GM12878 (cell line): ENCODE data around the gene TCEANC2.

Experiments
- EP300 ChIP-seq, 2 experiments: fragments of 150-350 bp in 1 of 2; IDR thresholded peaks; 2 replicates each; pipeline ENCODE4 v1.6.1; 2011 to 2012; ENCODE audit warnings: low read depth in 2 of 2, low read length in 2 of 2, borderline replicate concordance in 1 of 2, improper control_type of control experiment in 1 of 2, inconsistent platforms in 1 of 2; ENCODE audit not compliant: control insufficient read depth in 1 of 2
- IRF4 ChIP-seq: IDR thresholded peaks from 2 replicates; pipeline ENCODE4 v1.6.1; 2011; ENCODE audit warnings: low read depth, low read length
- JUNB ChIP-seq: IDR thresholded peaks from 2 replicates; pipeline ENCODE4 v1.6.1; 2016; ENCODE audit warnings: antibody characterized with exemption, mild to moderate bottlenecking
- JUND ChIP-seq: IDR thresholded peaks from 2 replicates; pipeline ENCODE4 v1.6.1; 2012; ENCODE audit warnings: low read depth, mild to moderate bottlenecking, low read length, improper control_type of control experiment, moderate library complexity
- KAT2A ChIP-seq: conservative IDR thresholded peaks from 2 replicates; pipeline ENCODE4 v1.6.1; 2011; ENCODE audit warnings: low read depth, low read length; ENCODE audit not compliant: control insufficient read depth
- MYC ChIP-seq: IDR thresholded peaks from 2 replicates; pipeline ENCODE4 v1.6.1; 2011; ENCODE audit warnings: mild to moderate bottlenecking, low read length, moderate library complexity, inconsistent platforms; ENCODE audit not compliant: insufficient read depth, insufficient replicate concordance, insufficient read length, severe bottlenecking
- PML ChIP-seq: IDR thresholded peaks from 2 replicates; pipeline ENCODE4 v1.6.1; 2012; ENCODE audit warnings: low read length, inconsistent platforms
- POLR2AphosphoS5 ChIP-seq: IDR thresholded peaks from 2 replicates; pipeline ENCODE4 v1.6.1; 2011; ENCODE audit warnings: mild to moderate bottlenecking, low read length, inconsistent platforms
- RELA ChIP-seq: fragments of 450-650 bp; IDR thresholded peaks from 2 replicates; pipeline ENCODE4 v1.8.0; 2014; ENCODE audit warnings: borderline replicate concordance; ENCODE audit not compliant: partially characterized antibody
- TF ChIP-seq, protein P1 (sequence below): IDR thresholded peaks from 2 replicates; pipeline ENCODE4 v1.6.1; 2011; ENCODE audit warnings: low read depth, low read length, improper control_type of control experiment, borderline replicate concordance
- TF ChIP-seq, protein P2 (sequence below): IDR thresholded peaks from 2 replicates; pipeline ENCODE4 v1.6.1; 2012; ENCODE audit warnings: low read depth, low read length, improper control_type of control experiment
- TF ChIP-seq, protein P3 (sequence below), 3 experiments: IDR thresholded peaks in 2 of 3; conservative IDR thresholded peaks in 1 of 3; 2 replicates each; pipeline ENCODE4 v1.5.1; 2011; ENCODE audit warnings: low read depth in 3 of 3, low read length in 3 of 3, mild to moderate bottlenecking in 3 of 3, control low read depth in 2 of 3, moderate library complexity in 2 of 3, inconsistent platforms in 1 of 3, mixed read lengths in 1 of 3; ENCODE audit not compliant: control insufficient read depth in 2 of 3, insufficient read depth in 1 of 3; ENCODE audit errors: extremely low read depth in 1 of 3
- TF ChIP-seq, protein P4 (sequence below): IDR thresholded peaks from 2 replicates; pipeline ENCODE4 v1.6.1; 2012; ENCODE audit warnings: mild to moderate bottlenecking, low read depth, low read length
- TF ChIP-seq, protein P5 (sequence below): fragments of 450-650 bp; IDR thresholded peaks from 2 replicates; pipeline ENCODE4 v1.6.1; 2017; ENCODE audit warnings: mild to moderate bottlenecking, moderate library complexity

DNA sequence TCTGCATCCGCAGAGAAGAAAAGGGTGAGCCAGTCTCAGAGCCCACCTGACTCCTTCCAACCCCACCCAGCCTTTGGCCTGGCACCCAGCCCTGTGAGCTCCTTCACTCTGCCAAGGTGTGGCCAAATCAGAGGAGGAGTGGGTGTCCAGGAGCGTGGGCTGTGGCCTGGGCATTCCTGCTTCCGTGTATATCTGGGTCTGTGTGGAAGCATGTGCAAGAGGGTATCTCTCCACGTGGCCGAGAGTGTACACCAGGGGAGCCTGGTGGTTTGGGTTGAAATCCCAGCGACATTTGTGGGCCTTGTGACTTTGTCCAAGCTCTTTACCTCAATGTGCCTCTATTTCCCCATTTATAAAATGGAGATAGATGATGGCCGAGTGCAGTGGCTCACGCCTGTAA is 69.6 kb downstream of the TCEANC2 start:
- no peak for TF ChIP-seq IRF4
- TF ChIP-seq KAT2A = no peak
- TF ChIP-seq, protein P1, sequence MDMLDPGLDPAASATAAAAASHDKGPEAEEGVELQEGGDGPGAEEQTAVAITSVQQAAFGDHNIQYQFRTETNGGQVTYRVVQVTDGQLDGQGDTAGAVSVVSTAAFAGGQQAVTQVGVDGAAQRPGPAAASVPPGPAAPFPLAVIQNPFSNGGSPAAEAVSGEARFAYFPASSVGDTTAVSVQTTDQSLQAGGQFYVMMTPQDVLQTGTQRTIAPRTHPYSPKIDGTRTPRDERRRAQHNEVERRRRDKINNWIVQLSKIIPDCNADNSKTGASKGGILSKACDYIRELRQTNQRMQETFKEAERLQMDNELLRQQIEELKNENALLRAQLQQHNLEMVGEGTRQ = no peak
- TF ChIP-seq, protein P2, sequence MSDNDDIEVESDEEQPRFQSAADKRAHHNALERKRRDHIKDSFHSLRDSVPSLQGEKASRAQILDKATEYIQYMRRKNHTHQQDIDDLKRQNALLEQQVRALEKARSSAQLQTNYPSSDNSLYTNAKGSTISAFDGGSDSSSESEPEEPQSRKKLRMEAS = no peak
- no peak for TF ChIP-seq POLR2AphosphoS5
- TF ChIP-seq, protein P3, sequence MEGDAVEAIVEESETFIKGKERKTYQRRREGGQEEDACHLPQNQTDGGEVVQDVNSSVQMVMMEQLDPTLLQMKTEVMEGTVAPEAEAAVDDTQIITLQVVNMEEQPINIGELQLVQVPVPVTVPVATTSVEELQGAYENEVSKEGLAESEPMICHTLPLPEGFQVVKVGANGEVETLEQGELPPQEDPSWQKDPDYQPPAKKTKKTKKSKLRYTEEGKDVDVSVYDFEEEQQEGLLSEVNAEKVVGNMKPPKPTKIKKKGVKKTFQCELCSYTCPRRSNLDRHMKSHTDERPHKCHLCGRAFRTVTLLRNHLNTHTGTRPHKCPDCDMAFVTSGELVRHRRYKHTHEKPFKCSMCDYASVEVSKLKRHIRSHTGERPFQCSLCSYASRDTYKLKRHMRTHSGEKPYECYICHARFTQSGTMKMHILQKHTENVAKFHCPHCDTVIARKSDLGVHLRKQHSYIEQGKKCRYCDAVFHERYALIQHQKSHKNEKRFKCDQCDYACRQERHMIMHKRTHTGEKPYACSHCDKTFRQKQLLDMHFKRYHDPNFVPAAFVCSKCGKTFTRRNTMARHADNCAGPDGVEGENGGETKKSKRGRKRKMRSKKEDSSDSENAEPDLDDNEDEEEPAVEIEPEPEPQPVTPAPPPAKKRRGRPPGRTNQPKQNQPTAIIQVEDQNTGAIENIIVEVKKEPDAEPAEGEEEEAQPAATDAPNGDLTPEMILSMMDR (IDR thresholded peaks at IDR 0.05 in 2 of 3, conservative IDR thresholded peaks at IDR 0.05 in 1 of 3; ENCODE audit: control insufficient read depth in 2 of 3, extremely low read depth in 1 of 3, insufficient read depth in 1 of 3, low read depth in 3 of 3, low read length in 3 of 3) = no peak
- no peak for TF ChIP-seq MYC
- TF ChIP-seq EP300 (IDR thresholded peaks at IDR 0.05; ENCODE audit: borderline replicate concordance in 1 of 2, control insufficient read depth in 1 of 2, low read depth in 2 of 2, low read length in 2 of 2) = no peak
- TF ChIP-seq, protein P4, sequence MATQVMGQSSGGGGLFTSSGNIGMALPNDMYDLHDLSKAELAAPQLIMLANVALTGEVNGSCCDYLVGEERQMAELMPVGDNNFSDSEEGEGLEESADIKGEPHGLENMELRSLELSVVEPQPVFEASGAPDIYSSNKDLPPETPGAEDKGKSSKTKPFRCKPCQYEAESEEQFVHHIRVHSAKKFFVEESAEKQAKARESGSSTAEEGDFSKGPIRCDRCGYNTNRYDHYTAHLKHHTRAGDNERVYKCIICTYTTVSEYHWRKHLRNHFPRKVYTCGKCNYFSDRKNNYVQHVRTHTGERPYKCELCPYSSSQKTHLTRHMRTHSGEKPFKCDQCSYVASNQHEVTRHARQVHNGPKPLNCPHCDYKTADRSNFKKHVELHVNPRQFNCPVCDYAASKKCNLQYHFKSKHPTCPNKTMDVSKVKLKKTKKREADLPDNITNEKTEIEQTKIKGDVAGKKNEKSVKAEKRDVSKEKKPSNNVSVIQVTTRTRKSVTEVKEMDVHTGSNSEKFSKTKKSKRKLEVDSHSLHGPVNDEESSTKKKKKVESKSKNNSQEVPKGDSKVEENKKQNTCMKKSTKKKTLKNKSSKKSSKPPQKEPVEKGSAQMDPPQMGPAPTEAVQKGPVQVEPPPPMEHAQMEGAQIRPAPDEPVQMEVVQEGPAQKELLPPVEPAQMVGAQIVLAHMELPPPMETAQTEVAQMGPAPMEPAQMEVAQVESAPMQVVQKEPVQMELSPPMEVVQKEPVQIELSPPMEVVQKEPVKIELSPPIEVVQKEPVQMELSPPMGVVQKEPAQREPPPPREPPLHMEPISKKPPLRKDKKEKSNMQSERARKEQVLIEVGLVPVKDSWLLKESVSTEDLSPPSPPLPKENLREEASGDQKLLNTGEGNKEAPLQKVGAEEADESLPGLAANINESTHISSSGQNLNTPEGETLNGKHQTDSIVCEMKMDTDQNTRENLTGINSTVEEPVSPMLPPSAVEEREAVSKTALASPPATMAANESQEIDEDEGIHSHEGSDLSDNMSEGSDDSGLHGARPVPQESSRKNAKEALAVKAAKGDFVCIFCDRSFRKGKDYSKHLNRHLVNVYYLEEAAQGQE = no peak
- TF ChIP-seq JUND = no peak
- TF ChIP-seq PML = no peak
- TF ChIP-seq RELA = no peak
- no peak for TF ChIP-seq JUNB
- TF ChIP-seq, protein P5, sequence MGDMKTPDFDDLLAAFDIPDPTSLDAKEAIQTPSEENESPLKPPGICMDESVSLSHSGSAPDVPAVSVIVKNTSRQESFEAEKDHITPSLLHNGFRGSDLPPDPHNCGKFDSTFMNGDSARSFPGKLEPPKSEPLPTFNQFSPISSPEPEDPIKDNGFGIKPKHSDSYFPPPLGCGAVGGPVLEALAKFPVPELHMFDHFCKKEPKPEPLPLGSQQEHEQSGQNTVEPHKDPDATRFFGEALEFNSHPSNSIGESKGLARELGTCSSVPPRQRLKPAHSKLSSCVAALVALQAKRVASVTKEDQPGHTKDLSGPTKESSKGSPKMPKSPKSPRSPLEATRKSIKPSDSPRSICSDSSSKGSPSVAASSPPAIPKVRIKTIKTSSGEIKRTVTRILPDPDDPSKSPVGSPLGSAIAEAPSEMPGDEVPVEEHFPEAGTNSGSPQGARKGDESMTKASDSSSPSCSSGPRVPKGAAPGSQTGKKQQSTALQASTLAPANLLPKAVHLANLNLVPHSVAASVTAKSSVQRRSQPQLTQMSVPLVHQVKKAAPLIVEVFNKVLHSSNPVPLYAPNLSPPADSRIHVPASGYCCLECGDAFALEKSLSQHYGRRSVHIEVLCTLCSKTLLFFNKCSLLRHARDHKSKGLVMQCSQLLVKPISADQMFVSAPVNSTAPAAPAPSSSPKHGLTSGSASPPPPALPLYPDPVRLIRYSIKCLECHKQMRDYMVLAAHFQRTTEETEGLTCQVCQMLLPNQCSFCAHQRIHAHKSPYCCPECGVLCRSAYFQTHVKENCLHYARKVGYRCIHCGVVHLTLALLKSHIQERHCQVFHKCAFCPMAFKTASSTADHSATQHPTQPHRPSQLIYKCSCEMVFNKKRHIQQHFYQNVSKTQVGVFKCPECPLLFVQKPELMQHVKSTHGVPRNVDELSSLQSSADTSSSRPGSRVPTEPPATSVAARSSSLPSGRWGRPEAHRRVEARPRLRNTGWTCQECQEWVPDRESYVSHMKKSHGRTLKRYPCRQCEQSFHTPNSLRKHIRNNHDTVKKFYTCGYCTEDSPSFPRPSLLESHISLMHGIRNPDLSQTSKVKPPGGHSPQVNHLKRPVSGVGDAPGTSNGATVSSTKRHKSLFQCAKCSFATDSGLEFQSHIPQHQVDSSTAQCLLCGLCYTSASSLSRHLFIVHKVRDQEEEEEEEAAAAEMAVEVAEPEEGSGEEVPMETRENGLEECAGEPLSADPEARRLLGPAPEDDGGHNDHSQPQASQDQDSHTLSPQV = no peak
